HepG2 (cell line): Measurements from ENCODE around the gene ARHGEF12. TPM values are rescaled to one million over a fixed set of nuclear protein-coding genes. Genes with fewer than 3 reads are reported as not detected.

Experiments
- HDAC2 ChIP-seq: sonication (generic); formaldehyde crosslinking; IDR thresholded peaks from 2 replicates; pipeline ENCODE4 v1.4.0; 2020; ENCODE audit warnings: missing genetic modification reagents
- MAF1 ChIP-seq: sonication (generic); formaldehyde crosslinking; IDR thresholded peaks from 2 replicates; pipeline ENCODE4 v1.5.0; 2020; ENCODE audit warnings: missing genetic modification reagents, borderline replicate concordance
- SIN3A ChIP-seq: IDR thresholded peaks from 2 replicates; pipeline ENCODE4 v1.6.1; 2011; ENCODE audit warnings: low read depth, mild to moderate bottlenecking, control low read depth, low read length, borderline replicate concordance
- SMAD3 ChIP-seq: sonication (generic); formaldehyde crosslinking; IDR thresholded peaks from 2 replicates; pipeline ENCODE4 v1.4.0; 2020; ENCODE audit warnings: missing genetic modification reagents
- SMC3 ChIP-seq: IDR thresholded peaks from 2 replicates; pipeline ENCODE4 v1.6.1; 2011; ENCODE audit warnings: low read length, improper control_type of control experiment
- SNAPC4 ChIP-seq: sonication (generic); formaldehyde crosslinking; IDR thresholded peaks from 2 replicates; pipeline ENCODE4 v1.4.0; 2020; ENCODE audit warnings: mild to moderate bottlenecking, missing genetic modification reagents
- SP1 ChIP-seq, 2 experiments: fragments of 450-650 bp in 1 of 2; sonication (generic) in 1 of 2; formaldehyde crosslinking in 1 of 2; IDR thresholded peaks; 2 replicates each; pipeline versions ENCODE4 v1.4.0 to v1.6.1; 2016 to 2020; ENCODE audit warnings: missing genetic modification reagents in 1 of 2
- SUZ12 ChIP-seq: fragments of 150-350 bp; IDR thresholded peaks from 2 replicates; pipeline ENCODE4 v1.6.1; 2014; ENCODE audit warnings: low read depth, low read length
- TRAFD1 ChIP-seq: sonication (generic); formaldehyde crosslinking; IDR thresholded peaks from 2 replicates; pipeline ENCODE4 v1.5.1; 2020; ENCODE audit warnings: missing genetic modification reagents, mild to moderate bottlenecking, borderline replicate concordance
- ZNF251 ChIP-seq: sonication (generic); formaldehyde crosslinking; IDR thresholded peaks from 2 replicates; pipeline ENCODE4 v1.9.0; 2021; ENCODE audit warnings: mild to moderate bottlenecking, missing genetic modification reagents
- ZNF263 ChIP-seq: sonication (generic); formaldehyde crosslinking; IDR thresholded peaks from 2 replicates; pipeline ENCODE4 v1.4.0; 2020; ENCODE audit warnings: missing genetic modification reagents
- ZNF280D ChIP-seq: sonication (generic); formaldehyde crosslinking; IDR thresholded peaks from 2 replicates; pipeline ENCODE4 v1.5.1; 2020; ENCODE audit warnings: mild to moderate bottlenecking, missing genetic modification reagents
- ZNF546 ChIP-seq: sonication (generic); formaldehyde crosslinking; conservative IDR thresholded peaks from 2 replicates; pipeline ENCODE4 v1.8.1; 2023; ENCODE audit warnings: mild to moderate bottlenecking, missing genetic modification reagents
- ZNF672 ChIP-seq: sonication (generic); formaldehyde crosslinking; IDR thresholded peaks from 2 replicates; pipeline ENCODE4 v1.8.1; 2022; ENCODE audit warnings: missing genetic modification reagents
- ZNF674 ChIP-seq: sonication (generic); formaldehyde crosslinking; IDR thresholded peaks from 2 replicates; pipeline ENCODE4 v1.5.0; 2020; ENCODE audit warnings: low read depth, mild to moderate bottlenecking, missing genetic modification reagents
- ZNF678 ChIP-seq: sonication (generic); formaldehyde crosslinking; IDR thresholded peaks from 2 replicates; pipeline ENCODE4 v1.4.0; 2020; ENCODE audit warnings: mild to moderate bottlenecking, missing genetic modification reagents
- ZNF777 ChIP-seq: sonication (generic); formaldehyde crosslinking; IDR thresholded peaks from 2 replicates; pipeline ENCODE4 v1.4.0; 2020; ENCODE audit warnings: missing genetic modification reagents
- polyA plus RNA-seq, 8 experiments: library from polyadenylated mRNA; depleted of rRNA in 3 of 8; stranded (reverse) in 7 of 8; unstranded in 1 of 8; fragments of >200 nt; fragmentation: Illumina TruSeq in 4 of 8; extraction: Trizol in 4 of 8; gene quantifications; 2 replicates each; pipeline versions ENCODE4 v1.2.1 to v1.2.3, GENCODE V29; 2011 to 2016; ENCODE audit warnings: low read depth in 4 of 8, missing spikeins in 1 of 8, mixed read lengths in 1 of 8; ENCODE audit not compliant: insufficient read depth in 1 of 8
- total RNA-seq, 5 experiments: library from RNA; depleted of rRNA; stranded (reverse); fragments of >200 nt; fragmentation: Illumina TruSeq; extraction: Trizol; gene quantifications; 2 replicates each; pipeline ENCODE4 v1.2.3, GENCODE V29; 2016; ENCODE audit warnings: low read depth in 1 of 5

ARHGEF12 gene
- total and polyA plus RNA-seq, 2 of the 13 experiments (the other 11 are each of a cell fraction or from before 2014, with no cell fraction given), result 17.9 to 54.4 TPM

- TF ChIP-seq ZNF777 (CRISPR knock-in tag) (no peak), SMAD3 (peak; percentile 4; the same call in 1 of the 2 replicates), ZNF546 (CRISPR knock-in tag) (no peak), ZNF672 (CRISPR knock-in tag) (0 out of 2 replicates have a peak, but pooled peaks have one; percentile 8), SUZ12 (no peak), SMC3 (no peak), SNAPC4 (CRISPR knock-in tag) (no peak), ZNF678 (CRISPR knock-in tag) (no peak), ZNF280D (CRISPR knock-in tag) (no peak), MAF1 (CRISPR knock-in tag) (no peak), ZNF263 (CRISPR knock-in tag) (no peak), ZNF674 (CRISPR knock-in tag) (no peak), TRAFD1 (CRISPR knock-in tag) (no peak), ZNF251 (CRISPR knock-in tag) (no peak), SP1 (IDR thresholded peaks at IDR 0.05) (no peak), SP1 (CRISPR knock-in tag; IDR thresholded peaks at IDR 0.05) (no peak), HDAC2 (CRISPR knock-in tag) (no peak), SIN3A (no peak)
These were observed 681 bp upstream of the ARHGEF12 start (continued) for GRCh38 chr11:120335556-120335907.
